ENCODE results near the gene CCDC3.

GRCh38 chr10:12925845-12926244 is 75.7 kb downstream of the CCDC3 start:
- TF ChIP-seq SUZ12 (IDR thresholded peaks at IDR 0.05) (no peak), ZNF384 (IDR thresholded peaks at IDR 0.05) (no peak), SP1 (IDR thresholded peaks at IDR 0.05) (no peak), BHLHE40 (IDR thresholded peaks at IDR 0.05; ENCODE audit: borderline replicate concordance) (no peak), ARNT (IDR thresholded peaks at IDR 0.05) (no peak), PKNOX1 (IDR thresholded peaks at IDR 0.05) (no peak), LEF1 (IDR thresholded peaks at IDR 0.05; ENCODE audit: borderline replicate concordance) (no peak), NFRKB (IDR thresholded peaks at IDR 0.05) (no peak), FOXM1 (IDR thresholded peaks at IDR 0.05; ENCODE audit: borderline replicate concordance) (no peak)

Data from HEK293T (cell line).